ENCODE measurements around the gene DECR2. TPM values are rescaled to one million over a fixed set of nuclear protein-coding genes. Genes with fewer than 3 reads are reported as not detected.

DECR2 gene
- total RNA-seq, 1 experiment from 2014 or later = 27.5 TPM

GRCh38 chr16:353404-354290 lies 48.0 kb upstream of the DECR2 start:
- Histone ChIP-seq H3K4me3 (ENCODE audit: low read depth, low read length, poor library complexity, severe bottlenecking) (peak overlapping the region; percentile 45), H3K36me3 (ENCODE audit: insufficient read depth, low read length, poor library complexity, severe bottlenecking) (peaks cover 6% of the 10 kb centered on the region), H3K27ac (ENCODE audit: low read depth, low read length, poor library complexity, severe bottlenecking) (peak overlapping the region; percentile 67), H3K9me3 (ENCODE audit: low read depth, low read length, poor library complexity, severe bottlenecking) (no peaks in the 10 kb centered on the region), H3K27me3 (replicated peaks; ENCODE audit: insufficient read depth, low read depth, low read length, poor library complexity) (no peaks in the 10 kb centered on the region), H3K4me1 (ENCODE audit: insufficient read depth, low read length, poor library complexity, severe bottlenecking) (no peaks in the 10 kb centered on the region)
- POLR2A ChIA-PET (ENCODE audit: low non-redundant PET) = no interaction called here
- no peak for DNase-seq (ENCODE audit: low spot score)
- BruUV-seq (replicated peaks) = no TSS peak
- no peak for TF ChIP-seq CTCF (conservative IDR thresholded peaks at IDR 0.05; ENCODE audit: low read depth, low read length)
- TF ChIP-seq EZH2 (IDR thresholded peaks at IDR 0.05; ENCODE audit: borderline replicate concordance, low read depth, low read length, poor library complexity, severe bottlenecking) = no peak
- intact Hi-C loops (cut with micrococcal nuclease; ENCODE audit: unreplicated experiment) = loop anchor here (2.0 kb wide), 2 partner anchors 73 to 119 kb away; partner anchors contain the start of genes ARHGDIG and FAM234A
- CTCF ChIA-PET = interaction anchor here (0.6 to 1.2 kb wide), 9 partner anchors 8 to 618 kb away, joined by 3 to 11 read pairs (median 4); partner anchors contain the start of gene MRPL28

GRCh38 chr16:354291-354881 lies 47.3 kb upstream of the DECR2 start:
- Histone ChIP-seq H3K27me3 (replicated peaks; ENCODE audit: insufficient read depth, low read depth, low read length, poor library complexity) (no peaks in the 10 kb centered on the region), H3K4me3 (ENCODE audit: low read depth, low read length, poor library complexity, severe bottlenecking) (no peak overlapping the region), H3K36me3 (ENCODE audit: insufficient read depth, low read length, poor library complexity, severe bottlenecking) (peaks cover 6% of the 10 kb centered on the region), H3K9me3 (ENCODE audit: low read depth, low read length, poor library complexity, severe bottlenecking) (no peaks in the 10 kb centered on the region), H3K4me1 (ENCODE audit: insufficient read depth, low read length, poor library complexity, severe bottlenecking) (no peaks in the 10 kb centered on the region), H3K27ac (ENCODE audit: low read depth, low read length, poor library complexity, severe bottlenecking) (no peak overlapping the region)
- BruUV-seq (replicated peaks) = no TSS peak
- DNase-seq (ENCODE audit: low spot score) = no peak
- ChIA-PET CTCF (no interaction called here), POLR2A (ENCODE audit: low non-redundant PET) (no interaction called here)
- intact Hi-C loops (cut with micrococcal nuclease; ENCODE audit: unreplicated experiment) = no loop called here
- no peak for TF ChIP-seq CTCF (conservative IDR thresholded peaks at IDR 0.05; ENCODE audit: low read depth, low read length)
- no peak for TF ChIP-seq EZH2 (IDR thresholded peaks at IDR 0.05; ENCODE audit: borderline replicate concordance, low read depth, low read length, poor library complexity, severe bottlenecking)

GRCh38 chr16:354971-355461 lies 46.7 kb upstream of the DECR2 start:
- DNase-seq (ENCODE audit: low spot score) = no peak
- intact Hi-C loops (cut with micrococcal nuclease; ENCODE audit: unreplicated experiment) = no loop called here
- CTCF ChIA-PET = interaction anchor here (0.6 kb wide), 1 partner anchor 258 kb away, joined by 5 read pairs; no protein-coding TSS in a partner anchor

More at GRCh38 chr16:354971-355461, 46.7 kb upstream of the DECR2 start:
- H3K4me1 ChIP-seq (ENCODE audit: insufficient read depth, low read length, poor library complexity, severe bottlenecking) = no peaks in the 10 kb centered on the region
- H3K27ac ChIP-seq (ENCODE audit: low read depth, low read length, poor library complexity, severe bottlenecking) = no peak overlapping the region
- H3K4me3 ChIP-seq (ENCODE audit: low read depth, low read length, poor library complexity, severe bottlenecking) = no peak overlapping the region
- TF ChIP-seq CTCF (conservative IDR thresholded peaks at IDR 0.05; ENCODE audit: low read depth, low read length) (no peak), EZH2 (IDR thresholded peaks at IDR 0.05; ENCODE audit: borderline replicate concordance, low read depth, low read length, poor library complexity, severe bottlenecking) (no peak)
- H3K36me3 ChIP-seq (ENCODE audit: insufficient read depth, low read length, poor library complexity, severe bottlenecking) = peaks cover 6% of the 10 kb centered on the region
- POLR2A ChIA-PET (ENCODE audit: low non-redundant PET) = no interaction called here
- no peaks in the 10 kb centered on the region for H3K27me3 ChIP-seq (replicated peaks; ENCODE audit: insufficient read depth, low read depth, low read length, poor library complexity)
- no peaks in the 10 kb centered on the region for H3K9me3 ChIP-seq (ENCODE audit: low read depth, low read length, poor library complexity, severe bottlenecking)
- BruUV-seq (replicated peaks) = no TSS peak
